Measurements from ENCODE around the gene CSRP1.
"Not testable (repeated sequence)": the region's sequence is repeated elsewhere in the genome, so short reads cannot be mapped to it uniquely, and the experiment has no call there.

CSRP1 gene

GRCh38 chr1:201496296-201496690, 10.6 kb downstream of the CSRP1 start:
- DNase-seq (ENCODE audit: low spot score), result no peak

GRCh38 chr1:201495551-201496295, 11.2 kb downstream of the CSRP1 start:
- DNase-seq (ENCODE audit: low spot score), result peak; percentile 95

GRCh38 chr1:201493757-201494617, 12.9 kb downstream of the CSRP1 start:
- DNase-seq (ENCODE audit: low spot score), result peak; percentile 70

- not testable (repeated sequence) for DNase-seq (ENCODE audit: low spot score)
Observed at GRCh38 chr1:201493026-201493656, 13.8 kb downstream of the CSRP1 start.

GRCh38 chr1:201491896-201492511, 14.9 kb downstream of the CSRP1 start:
- no peak for DNase-seq (ENCODE audit: low spot score)

- no peak for DNase-seq (ENCODE audit: low spot score)
Observed at GRCh38 chr1:201490708-201491131, 16.2 kb downstream of the CSRP1 start.

- DNase-seq (ENCODE audit: low spot score), result no peak
Observed at GRCh38 chr1:201489643-201490261, 17.2 kb downstream of the CSRP1 start.

GRCh38 chr1:201488830-201489589, 17.9 kb downstream of the CSRP1 start:
- DNase-seq (ENCODE audit: low spot score), result peak; percentile 92

- DNase-seq (ENCODE audit: low spot score), result no peak
Observed at GRCh38 chr1:201487742-201488141, 19.2 kb downstream of the CSRP1 start.

GRCh38 chr1:201486187-201486586, 20.7 kb downstream of the CSRP1 start:
- DNase-seq (ENCODE audit: low spot score), result no peak

GRCh38 chr1:201485184-201485774, 21.6 kb downstream of the CSRP1 start:
- DNase-seq (ENCODE audit: low spot score), result no peak

GRCh38 chr1:201483373-201483949, 23.5 kb downstream of the CSRP1 start:
- DNase-seq (ENCODE audit: low spot score), result no peak

GRCh38 chr1:201482755-201483154, 24.2 kb downstream of the CSRP1 start:
- no peak for DNase-seq (ENCODE audit: low spot score)

GRCh38 chr1:201481761-201482493, 25.0 kb downstream of the CSRP1 start:
- peak; percentile 90 for DNase-seq (ENCODE audit: low spot score)

- DNase-seq (ENCODE audit: low spot score), result no peak
Observed at GRCh38 chr1:201481004-201481380, 25.9 kb downstream of the CSRP1 start.

- DNase-seq (ENCODE audit: low spot score), result peak; percentile 89
Observed at GRCh38 chr1:201480231-201481003, 26.5 kb downstream of the CSRP1 start.

GRCh38 chr1:201479201-201479730, 27.7 kb downstream of the CSRP1 start:
- DNase-seq (ENCODE audit: low spot score), result no peak

GRCh38 chr1:201478666-201479065, 28.3 kb downstream of the CSRP1 start:
- DNase-seq (ENCODE audit: low spot score), result not testable (repeated sequence)
